NCI-H1436 (cell line): Measurements from ENCODE around the gene GNLY.
"Not testable (repeated sequence)": the region's sequence is repeated elsewhere in the genome, so short reads cannot be mapped to it uniquely, and the experiment has no call there.

Experiments used
- DNase-seq: peaks from one replicate; lab custom pipeline; 2025; lab: John Stamatoyannopoulos, UW

Gene GNLY

GRCh38 chr2:85710687-85711577 is 16.8 kb downstream of the GNLY start:
- no peak for DNase-seq

DNA sequence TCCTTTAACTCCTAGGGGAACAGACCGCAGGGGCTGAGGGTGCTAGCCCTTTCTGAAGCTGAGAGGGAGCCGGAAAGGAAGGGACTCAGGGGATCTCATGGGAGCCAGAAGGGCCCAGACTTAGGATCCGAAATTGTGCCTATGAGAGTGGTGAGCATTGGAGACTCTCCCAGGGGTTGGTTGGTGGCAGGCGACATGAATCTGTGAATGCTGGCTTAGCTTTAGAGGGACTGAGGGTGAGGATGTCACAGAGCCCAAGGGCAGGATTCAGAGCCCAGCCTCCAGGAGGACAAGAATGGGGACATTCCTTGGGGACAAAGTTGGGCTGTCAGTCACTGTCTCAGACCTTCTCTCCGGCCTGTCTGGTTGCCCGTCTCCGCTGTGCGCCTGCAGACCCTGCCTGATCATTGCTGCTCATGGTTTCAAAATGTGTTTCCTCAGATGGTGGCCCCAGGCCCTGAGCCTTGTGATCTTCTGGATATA is 17.5 kb downstream of the GNLY start:
- DNase-seq: no peak

GRCh38 chr2:85712336-85712735 is 18.2 kb downstream of the GNLY start:
- DNase-seq: no peak

- no peak for DNase-seq
These were observed 18.9 kb downstream of the GNLY start for GRCh38 chr2:85712849-85713612.

DNA sequence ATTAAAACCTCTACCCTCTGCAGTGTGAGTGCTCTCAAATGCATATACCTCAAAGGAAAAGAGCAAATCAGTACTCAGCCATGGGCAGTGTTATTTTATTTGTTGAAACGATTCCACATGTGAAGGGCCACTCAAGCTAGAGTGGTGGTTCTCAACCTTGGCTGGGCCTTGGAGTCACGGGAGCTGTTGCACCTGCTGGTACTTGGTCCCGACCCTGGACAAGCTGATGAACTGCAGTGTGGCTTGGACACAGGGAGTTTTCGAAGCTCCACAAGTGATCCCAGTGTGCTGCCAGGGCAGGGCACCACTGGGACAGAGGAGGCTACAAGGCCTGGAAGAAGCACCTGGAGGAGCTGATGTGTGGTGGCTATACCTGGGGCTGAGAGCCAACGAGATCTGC is 19.7 kb downstream of the GNLY start:
- no peak for DNase-seq

- not testable (repeated sequence) for DNase-seq
These were observed 20.3 kb downstream of the GNLY start for GRCh38 chr2:85714421-85714820.

GRCh38 chr2:85714841-85715240 is 20.7 kb downstream of the GNLY start:
- DNase-seq: no peak

- DNase-seq: no peak
These were observed 22.3 kb downstream of the GNLY start for GRCh38 chr2:85716346-85716914.

- no peak for DNase-seq
These were observed 23.3 kb downstream of the GNLY start for GRCh38 chr2:85717308-85718008.

DNA sequence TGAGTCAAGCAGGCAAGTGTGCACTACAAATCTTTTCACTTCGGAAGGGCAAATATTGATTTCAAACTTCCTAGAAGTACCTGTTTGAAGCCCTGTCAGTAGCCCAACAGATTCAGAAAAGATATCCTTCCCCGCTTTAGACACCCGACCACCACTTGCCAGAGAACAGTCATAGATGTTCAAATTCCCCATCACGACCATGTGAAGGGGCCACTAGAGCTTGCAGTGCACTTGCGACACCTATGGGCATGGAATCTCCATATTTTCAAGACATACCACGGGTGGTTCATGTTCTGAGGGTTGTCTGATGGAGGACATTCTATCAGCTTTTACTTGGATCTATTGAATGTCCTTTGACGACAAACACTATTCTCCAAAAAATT is 23.8 kb downstream of the GNLY start:
- DNase-seq: no peak

DNA sequence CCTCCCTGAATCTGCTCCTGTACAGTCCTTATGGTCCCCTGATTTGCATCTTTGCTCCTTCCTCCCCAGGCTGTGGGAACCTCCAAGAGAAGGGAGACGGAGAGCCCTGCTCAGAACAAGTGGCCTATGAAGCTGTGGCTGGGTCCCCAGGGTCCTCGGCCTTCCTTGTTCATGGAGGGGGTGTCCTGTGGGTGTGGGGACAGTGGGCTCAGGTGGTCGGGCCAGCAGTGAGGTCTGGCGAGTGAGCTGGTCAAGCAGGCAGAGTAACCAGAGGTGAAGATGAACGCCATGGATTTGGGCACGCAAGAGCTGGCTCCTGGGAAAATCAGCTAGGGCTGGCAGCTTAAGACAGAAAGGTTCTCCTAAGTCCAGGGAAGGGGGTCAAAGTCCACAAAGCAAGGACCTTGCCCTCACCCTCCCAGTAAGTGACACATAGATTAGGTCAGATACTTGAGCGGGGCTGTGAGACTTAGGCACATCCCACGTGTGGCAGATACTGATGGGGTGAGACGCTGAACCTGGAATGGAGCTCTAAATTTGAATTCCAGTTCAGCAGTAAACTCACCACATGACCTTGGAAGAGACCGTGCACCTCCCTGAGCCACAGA is 24.8 kb downstream of the GNLY start:
- no peak for DNase-seq

- DNase-seq: no peak
These were observed 25.6 kb downstream of the GNLY start for GRCh38 chr2:85719609-85720240.

DNA sequence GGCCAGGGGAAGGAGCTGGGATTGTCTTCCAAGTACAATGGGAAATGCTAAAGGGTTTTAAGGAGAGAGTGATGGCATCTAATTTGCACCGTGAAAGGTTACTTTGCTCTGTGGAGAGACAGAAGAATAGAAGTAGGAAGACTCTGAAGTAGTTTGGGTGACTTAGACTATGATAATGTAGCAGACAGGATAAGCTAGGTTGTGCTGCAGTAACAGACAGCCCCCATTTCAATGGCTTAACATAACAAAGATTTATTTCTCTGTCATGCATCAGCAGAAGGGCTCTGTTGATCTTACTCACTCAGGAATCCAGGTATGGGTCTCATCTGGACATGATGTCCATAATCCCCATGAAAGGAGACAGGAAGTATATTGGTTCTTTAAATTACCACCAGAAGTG is 26.4 kb downstream of the GNLY start:
- DNase-seq: no peak

DNA sequence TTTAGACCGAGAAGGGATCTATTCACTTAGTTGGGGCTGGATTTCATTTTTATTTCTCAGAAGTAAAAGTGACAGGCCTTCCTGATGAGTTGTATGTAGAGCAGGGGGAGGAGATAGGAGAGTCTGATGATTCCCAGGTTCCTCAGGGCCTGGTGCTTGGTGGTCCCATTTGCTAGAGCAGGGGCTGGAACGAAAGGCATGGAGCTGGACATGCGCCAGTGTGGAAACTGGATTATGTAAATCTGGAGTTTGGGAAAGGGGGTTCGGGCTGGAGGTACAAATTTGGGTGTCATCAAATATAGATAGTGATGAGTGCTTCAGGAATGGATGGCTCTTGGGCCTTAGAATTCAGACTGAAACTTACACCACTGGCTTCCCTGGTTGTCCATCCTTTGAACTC is 27.5 kb downstream of the GNLY start:
- no peak for DNase-seq

DNA sequence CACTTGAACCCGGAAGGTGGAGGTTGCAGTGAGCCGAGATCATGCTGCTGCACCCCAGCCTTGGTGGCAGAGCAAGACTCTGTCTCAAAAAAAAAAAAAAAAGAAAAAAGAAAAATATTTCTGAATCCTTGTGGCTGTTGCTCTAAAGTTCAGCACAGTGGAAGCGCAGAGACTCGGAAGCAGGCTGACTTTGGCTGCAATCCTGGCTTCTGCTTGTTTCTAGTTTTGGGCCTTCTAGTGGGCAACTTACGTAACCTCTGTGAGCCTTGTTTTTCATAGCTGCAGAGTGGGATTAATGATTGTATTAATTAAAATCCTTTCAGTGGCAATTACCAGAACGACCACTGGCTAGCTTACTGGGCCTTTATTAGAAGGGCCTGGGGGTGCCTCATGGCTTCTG is 28.4 kb downstream of the GNLY start:
- DNase-seq: no peak

DNA sequence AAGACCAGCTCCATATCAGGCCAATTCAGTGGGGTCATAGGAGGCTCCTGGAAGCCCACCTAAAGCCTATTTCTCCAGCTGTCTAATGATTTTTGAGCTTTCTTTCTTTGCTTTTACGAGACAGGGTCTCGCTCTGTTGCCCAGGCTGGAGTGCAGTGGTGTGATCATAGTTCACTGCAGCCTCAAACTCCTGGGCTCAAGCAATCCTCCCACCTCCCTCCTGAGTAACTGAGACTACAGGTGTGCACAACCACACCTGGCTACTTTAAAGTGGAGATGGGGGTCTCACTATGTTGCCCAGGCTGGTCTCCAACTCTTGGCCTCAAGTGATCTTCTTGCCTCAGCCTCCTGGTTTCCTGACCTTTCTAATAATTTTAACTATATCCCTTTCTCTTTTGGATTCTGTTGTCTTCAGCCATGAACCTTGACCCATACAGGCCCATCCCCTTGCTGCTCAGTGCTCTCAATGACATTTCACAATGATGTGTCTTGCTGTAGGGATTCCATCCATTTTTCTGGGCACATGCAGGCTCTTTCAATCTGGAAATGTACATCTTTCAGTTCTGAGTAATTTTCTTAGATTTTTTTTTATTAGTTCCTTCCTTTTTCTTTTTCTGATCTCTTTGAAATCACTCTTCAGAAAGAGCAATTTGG is 29.7 kb downstream of the GNLY start:
- DNase-seq: no peak

DNA sequence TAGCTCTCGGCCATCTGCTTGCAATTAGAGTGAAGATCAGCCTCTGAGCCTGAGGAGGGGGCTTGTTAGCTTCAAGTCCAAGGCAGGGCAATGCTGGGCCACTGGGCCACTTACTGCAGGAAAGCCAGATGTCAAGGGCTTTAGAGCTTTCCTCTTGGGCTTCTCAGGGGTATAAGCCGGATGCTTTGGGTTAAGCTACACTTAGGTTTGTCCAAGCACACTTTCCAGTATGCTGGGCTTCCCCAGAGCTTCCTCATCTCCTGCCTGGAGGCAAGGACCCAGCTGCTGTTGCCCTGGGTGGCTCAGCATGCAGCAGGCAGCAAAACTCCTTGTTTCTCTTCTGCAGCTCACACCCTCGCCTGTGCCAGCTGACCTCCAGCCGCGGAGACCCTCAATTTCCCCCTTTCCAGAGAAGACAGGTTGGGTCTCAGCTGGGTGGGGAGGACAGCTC is 30.6 kb downstream of the GNLY start:
- DNase-seq: no peak

DNA sequence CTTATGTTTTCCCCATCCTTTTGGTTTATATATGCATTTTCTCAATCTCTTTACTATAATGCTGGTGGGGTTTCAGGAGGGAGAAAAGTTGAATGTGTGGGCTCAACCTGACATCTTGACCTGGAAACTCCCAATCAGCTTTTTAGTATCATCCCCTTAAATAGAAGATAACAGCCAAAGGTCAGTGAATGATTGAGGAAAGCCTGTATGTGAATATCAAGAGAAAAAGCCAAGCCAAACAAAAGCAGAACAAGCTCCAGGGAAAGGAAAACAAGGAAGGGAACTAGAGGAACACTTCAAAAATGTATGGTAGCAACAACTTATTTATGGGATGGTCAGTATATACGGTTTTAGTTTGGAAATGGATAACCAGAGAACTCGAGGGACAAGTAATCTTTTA is 31.3 kb downstream of the GNLY start:
- DNase-seq: no peak

DNA sequence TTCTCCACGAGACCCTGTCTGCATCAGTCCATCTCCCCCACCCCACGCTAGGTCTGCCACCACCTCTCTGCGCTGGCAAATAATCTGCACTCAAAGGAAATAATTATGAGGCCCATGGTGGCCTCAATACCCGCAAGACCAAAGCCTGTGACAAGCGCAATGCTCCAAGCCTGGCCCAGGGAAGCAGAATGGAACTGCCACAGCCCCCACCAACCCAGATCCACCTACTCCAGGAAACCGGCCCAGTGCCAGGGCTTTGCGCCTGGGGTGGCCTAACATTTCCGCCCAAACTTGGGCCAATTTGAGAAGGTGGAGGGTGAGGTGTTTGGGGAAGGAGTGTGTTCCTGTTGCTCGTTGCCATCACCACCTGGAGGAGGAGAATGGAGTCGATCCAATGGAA is 33.6 kb downstream of the GNLY start:
- DNase-seq: no peak

DNA sequence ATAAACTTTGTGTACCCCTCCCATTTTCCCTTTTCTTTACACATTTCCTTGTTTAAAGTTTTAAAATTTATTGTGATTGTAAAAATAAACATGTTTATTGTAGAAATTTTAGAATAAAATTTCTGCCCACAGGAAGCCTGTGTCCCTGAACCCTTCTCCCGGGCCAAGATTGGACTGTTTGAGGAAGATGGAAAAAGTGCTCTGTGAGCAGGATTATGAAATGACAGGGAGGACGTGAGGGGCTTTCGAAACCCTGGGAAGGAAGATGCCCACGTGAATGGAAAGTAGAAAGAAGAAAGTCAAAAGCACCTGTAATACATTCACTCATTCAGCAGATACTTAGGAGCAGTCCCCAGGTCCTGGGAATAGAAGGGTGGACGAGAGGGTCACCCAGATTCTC is 34.2 kb downstream of the GNLY start:
- DNase-seq: no peak
